Activated CD8-positive, alpha-beta T cell treated with anti-CD3 and anti-CD28 coated beads for 36 hours (primary cell): ENCODE data around the gene ITIH1. TPM values are rescaled to one million over a fixed set of nuclear protein-coding genes. Genes with fewer than 3 reads are reported as not detected.

Experiments
- ATAC-seq: fragments of 200-7000 bp; cut with Tn5 transposase; one replicate; pipeline ENCODE4 v1.10.0; 2021; ENCODE audit warnings: mild to moderate bottlenecking, moderate library complexity
- CTCF ChIA-PET: fragments of 350-600 bp; sonication (Branson Sonifier 250); formaldehyde crosslinking; loops from one replicate; lab custom pipeline; 2021; ENCODE audit warnings: antibody characterized with exemption; lab: Charles Lee
- POLR2A ChIA-PET: fragments of 350-600 bp; sonication (Branson Sonifier 250); formaldehyde crosslinking; loops from one replicate; lab custom pipeline; 2021; ENCODE audit warnings: antibody characterized with exemption; lab: Charles Lee
- DNase-seq: peaks from one replicate; pipeline ENCODE4 v3.0.0-alpha.2; 2020
- H3K27ac Mint-ChIP-seq: one replicate; pipeline ENCODE4 v1.8.0; 2021; ENCODE audit warnings: mild to moderate bottlenecking, mixed read lengths
- H3K27me3 Mint-ChIP-seq: one replicate; pipeline ENCODE4 v1.8.0; 2021; ENCODE audit warnings: mixed read lengths
- H3K36me3 Mint-ChIP-seq: one replicate; pipeline ENCODE4 v1.8.0; 2021; ENCODE audit warnings: low read depth, mixed read lengths
- H3K4me1 Mint-ChIP-seq: one replicate; pipeline ENCODE4 v1.8.0; 2021; ENCODE audit warnings: low read depth, mixed read lengths
- H3K4me3 Mint-ChIP-seq: one replicate; pipeline ENCODE4 v1.8.0; 2021; ENCODE audit warnings: mild to moderate bottlenecking, moderate library complexity, mixed read lengths
- H3K9me3 Mint-ChIP-seq: one replicate; pipeline ENCODE4 v1.8.0; 2021; ENCODE audit warnings: mixed read lengths
- CTCF ChIP-seq: fragments of 200-600 bp; IDR thresholded peaks from one replicate; pipeline ENCODE4 v1.8.0; 2022; ENCODE audit warnings: antibody characterized with exemption, mild to moderate bottlenecking
- intact Hi-C: fragments of 100-400 bp; cut with micrococcal nuclease; formaldehyde crosslinking; loops from one replicate; pipeline ENCODE4 v1.10.0; 2022
- total RNA-seq, 2 experiments: library from RNA; stranded (reverse); gene quantifications; one replicate each; pipeline ENCODE4 v1.2.3, GENCODE V29; 2021

Gene ITIH1
- total RNA-seq, 2 experiments from 2014 or later, result not detected

- Mint-ChIP-seq H3K36me3 (no peaks in the 10 kb centered on the region), H3K4me3 (no peak overlapping the region), H3K27ac (no peak overlapping the region), H3K27me3 (no peaks in the 10 kb centered on the region), H3K9me3 (no peaks in the 10 kb centered on the region), H3K4me1 (no peaks in the 10 kb centered on the region)
- POLR2A ChIA-PET, result no interaction called here
- TF ChIP-seq CTCF, result no peak
- DNase-seq, result no peak
- intact Hi-C loops, result no loop called here
- no peak for ATAC-seq
- CTCF ChIA-PET, result interaction anchor here (2.4 kb wide), 1 partner anchor 16 kb away, joined by 7 read pairs; no protein-coding TSS in a partner anchor
These were observed 28.1 kb downstream of the ITIH1 start for GRCh38 chr3:52805270-52806039.

DNA sequence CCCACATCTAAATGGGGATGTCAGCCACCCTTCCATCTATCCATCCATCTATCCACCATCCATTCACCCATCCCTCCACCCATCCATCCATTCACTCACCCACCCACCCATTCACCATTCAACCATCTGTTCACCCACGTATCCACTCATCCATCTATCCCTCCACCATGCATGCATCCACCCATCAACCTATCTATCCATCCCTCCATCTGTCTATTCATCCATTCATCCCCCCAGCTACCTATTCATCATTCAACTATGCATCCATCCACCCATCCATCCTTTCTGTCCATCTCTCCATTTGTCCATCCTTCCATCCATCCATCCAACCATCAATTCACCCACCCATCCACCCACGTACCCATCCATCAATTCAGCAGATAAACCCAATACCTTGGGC lies 31.8 kb downstream of the ITIH1 start:
- Mint-ChIP-seq H3K36me3 (no peaks in the 10 kb centered on the region), H3K4me3 (no peak overlapping the region), H3K4me1 (no peaks in the 10 kb centered on the region), H3K27me3 (no peaks in the 10 kb centered on the region), H3K9me3 (no peaks in the 10 kb centered on the region), H3K27ac (no peak overlapping the region)
- ChIA-PET POLR2A (no interaction called here), CTCF (interaction anchor here (0.9 to 2.2 kb wide), 3 partner anchors 11 to 37 kb away, joined by 3 to 6 read pairs (median 3); no protein-coding TSS in a partner anchor)
- TF ChIP-seq CTCF, result no peak
- ATAC-seq (no peak), DNase-seq (no peak)
- intact Hi-C loops, result no loop called here

- ChIA-PET POLR2A (no interaction called here), CTCF (interaction anchor here (2.2 kb wide), 1 partner anchor 12 kb away, joined by 6 read pairs; no protein-coding TSS in a partner anchor)
- Mint-ChIP-seq H3K4me3 (no peak overlapping the region), H3K27me3 (no peaks in the 10 kb centered on the region), H3K36me3 (no peaks in the 10 kb centered on the region), H3K9me3 (no peaks in the 10 kb centered on the region), H3K4me1 (no peaks in the 10 kb centered on the region), H3K27ac (no peak overlapping the region)
- no peak for DNase-seq
- no peak for ATAC-seq
- intact Hi-C loops, result no loop called here
- no peak for TF ChIP-seq CTCF
These were observed 32.4 kb downstream of the ITIH1 start for GRCh38 chr3:52809662-52810377.

- ChIA-PET POLR2A (no interaction called here), CTCF (interaction anchor here (1.5 kb wide), 2 partner anchors 10 to 12 kb away, joined by 5 to 6 read pairs; no protein-coding TSS in a partner anchor)
- H3K36me3 Mint-ChIP-seq, result no peaks in the 10 kb centered on the region
- no peak for ATAC-seq
- DNase-seq, result no peak
- intact Hi-C loops, result no loop called here
- no peaks in the 10 kb centered on the region for H3K27me3 Mint-ChIP-seq
- no peak overlapping the region for H3K27ac Mint-ChIP-seq
- no peak overlapping the region for H3K4me3 Mint-ChIP-seq
- H3K4me1 Mint-ChIP-seq, result no peaks in the 10 kb centered on the region
- no peaks in the 10 kb centered on the region for H3K9me3 Mint-ChIP-seq
- TF ChIP-seq CTCF, result no peak
These were observed 33.5 kb downstream of the ITIH1 start for GRCh38 chr3:52810923-52811322.
